ENCODE measurements around the gene SSTR3. TPM values are rescaled to one million over a fixed set of nuclear protein-coding genes. Genes with fewer than 3 reads are reported as not detected.

The SSTR3 gene
- total and polyA plus RNA-seq, 2 of the 13 experiments (the other 11 are each of a cell fraction or from before 2014, with no cell fraction given) = 0.08 to 0.64 TPM

- TF ChIP-seq, protein P1, sequence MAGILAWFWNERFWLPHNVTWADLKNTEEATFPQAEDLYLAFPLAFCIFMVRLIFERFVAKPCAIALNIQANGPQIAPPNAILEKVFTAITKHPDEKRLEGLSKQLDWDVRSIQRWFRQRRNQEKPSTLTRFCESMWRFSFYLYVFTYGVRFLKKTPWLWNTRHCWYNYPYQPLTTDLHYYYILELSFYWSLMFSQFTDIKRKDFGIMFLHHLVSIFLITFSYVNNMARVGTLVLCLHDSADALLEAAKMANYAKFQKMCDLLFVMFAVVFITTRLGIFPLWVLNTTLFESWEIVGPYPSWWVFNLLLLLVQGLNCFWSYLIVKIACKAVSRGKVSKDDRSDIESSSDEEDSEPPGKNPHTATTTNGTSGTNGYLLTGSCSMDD (CRISPR knock-in tag; IDR thresholded peaks at IDR 0.05) = no peak
- TF ChIP-seq, protein P2, sequence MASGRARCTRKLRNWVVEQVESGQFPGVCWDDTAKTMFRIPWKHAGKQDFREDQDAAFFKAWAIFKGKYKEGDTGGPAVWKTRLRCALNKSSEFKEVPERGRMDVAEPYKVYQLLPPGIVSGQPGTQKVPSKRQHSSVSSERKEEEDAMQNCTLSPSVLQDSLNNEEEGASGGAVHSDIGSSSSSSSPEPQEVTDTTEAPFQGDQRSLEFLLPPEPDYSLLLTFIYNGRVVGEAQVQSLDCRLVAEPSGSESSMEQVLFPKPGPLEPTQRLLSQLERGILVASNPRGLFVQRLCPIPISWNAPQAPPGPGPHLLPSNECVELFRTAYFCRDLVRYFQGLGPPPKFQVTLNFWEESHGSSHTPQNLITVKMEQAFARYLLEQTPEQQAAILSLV (CRISPR knock-in tag; IDR thresholded peaks at IDR 0.05; ENCODE audit: borderline replicate concordance) = peak; percentile 50; the same call in 1 of the 2 replicates
- TF ChIP-seq SOX6 (IDR thresholded peaks at IDR 0.05) (no peak), SOX6 (CRISPR knock-in tag; IDR thresholded peaks at IDR 0.05) (peak; percentile 65), ELK4 (CRISPR knock-in tag; IDR thresholded peaks at IDR 0.05; ENCODE audit: borderline replicate concordance) (no peak), ZMAT5 (CRISPR knock-in tag; IDR thresholded peaks at IDR 0.05; ENCODE audit: borderline replicate concordance, low read depth) (no peak), ZNF570 (CRISPR knock-in tag; IDR thresholded peaks at IDR 0.05; ENCODE audit: borderline replicate concordance) (0 out of 2 replicates have a peak, but pooled peaks have one; percentile 73), SALL2 (CRISPR knock-in tag; IDR thresholded peaks at IDR 0.05) (no peak), ZNF75D (CRISPR knock-in tag; IDR thresholded peaks at IDR 0.05; ENCODE audit: borderline replicate concordance) (no peak), SP1 (IDR thresholded peaks at IDR 0.05) (no peak), SP1 (CRISPR knock-in tag; IDR thresholded peaks at IDR 0.05) (no peak), ZHX1 (CRISPR knock-in tag; IDR thresholded peaks at IDR 0.05; ENCODE audit: low read depth) (no peak), TBP (CRISPR knock-in tag; IDR thresholded peaks at IDR 0.05) (no peak), PRPF4 (IDR thresholded peaks at IDR 0.05; ENCODE audit: low read depth, low read length, poor library complexity, severe bottlenecking) (no peak), GABPB1 (CRISPR knock-in tag; IDR thresholded peaks at IDR 0.05) (no peak), SNAPC2 (CRISPR knock-in tag; IDR thresholded peaks at IDR 0.05) (no peak)
- TF ChIP-seq, protein P3, sequence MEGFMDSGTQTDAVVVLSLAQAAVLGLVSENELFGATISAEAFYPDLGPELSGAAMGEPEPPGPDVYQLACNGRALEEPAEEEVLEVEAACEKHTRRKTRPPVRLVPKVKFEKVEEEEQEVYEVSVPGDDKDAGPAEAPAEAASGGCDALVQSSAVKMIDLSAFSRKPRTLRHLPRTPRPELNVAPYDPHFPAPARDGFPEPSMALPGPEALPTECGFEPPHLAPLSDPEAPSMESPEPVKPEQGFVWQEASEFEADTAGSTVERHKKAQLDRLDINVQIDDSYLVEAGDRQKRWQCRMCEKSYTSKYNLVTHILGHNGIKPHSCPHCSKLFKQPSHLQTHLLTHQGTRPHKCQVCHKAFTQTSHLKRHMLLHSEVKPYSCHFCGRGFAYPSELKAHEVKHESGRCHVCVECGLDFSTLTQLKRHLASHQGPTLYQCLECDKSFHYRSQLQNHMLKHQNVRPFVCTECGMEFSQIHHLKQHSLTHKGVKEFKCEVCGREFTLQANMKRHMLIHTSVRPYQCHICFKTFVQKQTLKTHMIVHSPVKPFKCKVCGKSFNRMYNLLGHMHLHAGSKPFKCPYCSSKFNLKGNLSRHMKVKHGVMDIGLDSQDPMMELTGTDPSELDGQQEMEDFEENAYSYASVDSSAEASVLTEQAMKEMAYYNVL (CRISPR knock-in tag; IDR thresholded peaks at IDR 0.05; ENCODE audit: borderline replicate concordance) = no peak; the same call in 1 of the 2 replicates
- TF ChIP-seq, protein P4, sequence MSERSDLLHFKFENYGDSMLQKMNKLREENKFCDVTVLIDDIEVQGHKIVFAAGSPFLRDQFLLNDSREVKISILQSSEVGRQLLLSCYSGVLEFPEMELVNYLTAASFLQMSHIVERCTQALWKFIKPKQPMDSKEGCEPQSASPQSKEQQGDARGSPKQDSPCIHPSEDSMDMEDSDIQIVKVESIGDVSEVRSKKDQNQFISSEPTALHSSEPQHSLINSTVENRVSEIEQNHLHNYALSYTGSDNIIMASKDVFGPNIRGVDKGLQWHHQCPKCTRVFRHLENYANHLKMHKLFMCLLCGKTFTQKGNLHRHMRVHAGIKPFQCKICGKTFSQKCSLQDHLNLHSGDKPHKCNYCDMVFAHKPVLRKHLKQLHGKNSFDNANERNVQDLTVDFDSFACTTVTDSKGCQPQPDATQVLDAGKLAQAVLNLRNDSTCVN (CRISPR knock-in tag; IDR thresholded peaks at IDR 0.05; ENCODE audit: borderline replicate concordance) = no peak
Measured at GRCh38 chr22:37196539-37197450, 15.5 kb downstream of the SSTR3 start (continued).
